Activated gamma-delta T cell treated with Interleukin-2 at 50 U/mL for 16 hours (primary cell): ENCODE data around the gene PLA2G10.
"Not testable (repeated sequence)": the region's sequence is repeated elsewhere in the genome, so short reads cannot be mapped to it uniquely, and the experiment has no call there.

Experiments used
- DNase-seq: peaks from one replicate; pipeline ENCODE4 v3.0.0-alpha.2; 2020

Gene PLA2G10, protein sequence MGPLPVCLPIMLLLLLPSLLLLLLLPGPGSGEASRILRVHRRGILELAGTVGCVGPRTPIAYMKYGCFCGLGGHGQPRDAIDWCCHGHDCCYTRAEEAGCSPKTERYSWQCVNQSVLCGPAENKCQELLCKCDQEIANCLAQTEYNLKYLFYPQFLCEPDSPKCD

DNA sequence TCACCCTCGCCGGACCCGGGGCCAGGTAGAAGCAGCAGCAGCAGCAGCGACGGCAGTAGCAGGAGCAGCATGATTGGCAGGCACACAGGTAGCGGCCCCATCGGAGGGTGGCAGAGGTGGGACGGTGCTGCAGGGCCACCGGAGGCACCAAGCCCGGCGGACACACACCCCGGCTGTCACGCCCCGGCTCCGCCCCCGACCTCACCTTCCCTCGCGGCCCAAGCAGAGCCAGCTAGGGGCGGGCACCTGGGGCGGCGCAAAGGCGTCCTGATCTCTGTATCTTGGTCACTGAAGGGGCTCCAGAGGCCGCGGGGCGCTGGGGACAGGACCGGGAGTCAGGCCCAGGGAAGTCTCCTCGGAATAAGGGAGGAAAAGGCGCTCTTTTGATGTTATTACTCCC, at the start of gene PLA2G10:
PLA2G10 (minus strand) TSS at position 180 of the 400 bp plus-strand sequence; CDS start at position 101, 79 bp downstream.
- not testable (repeated sequence) for DNase-seq

GRCh38 chr16:14742273-14743128, 48.4 kb upstream of the PLA2G10 start, which contains the start of gene NPIPA2:
Gene NPIPA2, plus strand, starts transcription at chr16:14742533. Its CDS starts 5,533 bp downstream, at chr16:14748066.
- DNase-seq, result not testable (repeated sequence)

DNA sequence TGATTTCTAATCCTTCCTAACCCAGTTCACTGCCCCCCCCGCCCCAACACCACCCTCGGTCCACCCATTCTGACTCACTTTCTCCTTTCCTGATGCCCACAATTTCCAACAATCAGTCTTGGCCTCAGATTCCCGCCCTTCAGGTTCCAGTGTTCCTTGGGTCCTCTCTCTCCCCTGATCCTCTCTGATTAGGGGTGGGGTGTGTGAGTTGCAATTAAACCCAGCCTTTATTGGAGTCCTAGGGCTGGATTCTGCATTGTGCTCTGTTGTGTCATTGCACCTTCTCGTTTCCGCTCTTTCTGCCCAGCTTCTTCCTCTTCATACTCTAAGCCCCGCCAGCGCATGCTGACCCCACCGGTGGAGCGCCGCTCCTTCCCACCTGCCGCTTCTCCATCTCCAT, 47.7 kb upstream of the PLA2G10 start:
- not testable (repeated sequence) for DNase-seq

DNA sequence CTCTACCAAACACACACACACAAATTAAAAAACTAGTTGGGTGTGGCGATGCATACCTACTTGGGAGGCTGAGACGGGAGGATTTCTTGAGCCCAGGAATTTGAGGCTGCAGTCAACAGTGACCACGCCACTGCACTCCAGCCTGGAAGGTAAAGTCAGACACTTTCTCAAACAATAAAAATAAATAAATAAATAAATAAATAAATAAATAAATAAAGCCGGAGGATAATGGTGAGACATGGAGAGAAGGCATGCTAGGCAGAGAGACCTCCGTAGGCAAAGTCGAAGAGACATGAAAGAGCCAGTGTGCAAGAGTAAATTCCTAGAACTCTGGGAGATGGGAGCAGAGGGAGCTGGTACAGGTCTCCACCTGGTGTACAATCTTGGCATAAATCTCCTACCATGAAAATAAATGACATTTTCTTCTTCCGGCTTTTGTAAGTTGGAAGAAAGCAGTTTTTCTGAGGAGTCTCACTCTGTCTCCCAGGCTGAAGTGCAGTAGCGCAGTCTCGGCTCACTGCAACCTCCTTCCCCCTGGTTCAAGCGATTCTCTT, 46.8 kb upstream of the PLA2G10 start:
- DNase-seq, result not testable (repeated sequence)

- DNase-seq, result not testable (repeated sequence)
Observed at GRCh38 chr16:14733233-14733632, 39.1 kb upstream of the PLA2G10 start.

- not testable (repeated sequence) for DNase-seq
Observed at GRCh38 chr16:14703156-14704011, 9.3 kb upstream of the PLA2G10 start, which contains the start of gene NPIPA3. Gene NPIPA3, plus strand, starts transcription at chr16:14703411. Its CDS starts 5,533 bp downstream, at chr16:14708944.

- DNase-seq, result not testable (repeated sequence)
Observed at GRCh38 chr16:14702672-14703071, 8.6 kb upstream of the PLA2G10 start.

DNA sequence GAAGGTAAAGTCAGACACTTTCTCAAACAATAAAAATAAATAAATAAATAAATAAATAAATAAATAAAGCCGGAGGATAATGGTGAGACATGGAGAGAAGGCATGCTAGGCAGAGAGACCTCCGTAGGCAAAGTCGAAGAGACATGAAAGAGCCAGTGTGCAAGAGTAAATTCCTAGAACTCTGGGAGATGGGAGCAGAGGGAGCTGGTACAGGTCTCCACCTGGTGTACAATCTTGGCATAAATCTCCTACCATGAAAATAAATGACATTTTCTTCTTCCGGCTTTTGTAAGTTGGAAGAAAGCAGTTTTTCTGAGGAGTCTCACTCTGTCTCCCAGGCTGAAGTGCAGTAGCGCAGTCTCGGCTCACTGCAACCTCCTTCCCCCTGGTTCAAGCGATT, 7.8 kb upstream of the PLA2G10 start:
- DNase-seq, result not testable (repeated sequence)

DNA sequence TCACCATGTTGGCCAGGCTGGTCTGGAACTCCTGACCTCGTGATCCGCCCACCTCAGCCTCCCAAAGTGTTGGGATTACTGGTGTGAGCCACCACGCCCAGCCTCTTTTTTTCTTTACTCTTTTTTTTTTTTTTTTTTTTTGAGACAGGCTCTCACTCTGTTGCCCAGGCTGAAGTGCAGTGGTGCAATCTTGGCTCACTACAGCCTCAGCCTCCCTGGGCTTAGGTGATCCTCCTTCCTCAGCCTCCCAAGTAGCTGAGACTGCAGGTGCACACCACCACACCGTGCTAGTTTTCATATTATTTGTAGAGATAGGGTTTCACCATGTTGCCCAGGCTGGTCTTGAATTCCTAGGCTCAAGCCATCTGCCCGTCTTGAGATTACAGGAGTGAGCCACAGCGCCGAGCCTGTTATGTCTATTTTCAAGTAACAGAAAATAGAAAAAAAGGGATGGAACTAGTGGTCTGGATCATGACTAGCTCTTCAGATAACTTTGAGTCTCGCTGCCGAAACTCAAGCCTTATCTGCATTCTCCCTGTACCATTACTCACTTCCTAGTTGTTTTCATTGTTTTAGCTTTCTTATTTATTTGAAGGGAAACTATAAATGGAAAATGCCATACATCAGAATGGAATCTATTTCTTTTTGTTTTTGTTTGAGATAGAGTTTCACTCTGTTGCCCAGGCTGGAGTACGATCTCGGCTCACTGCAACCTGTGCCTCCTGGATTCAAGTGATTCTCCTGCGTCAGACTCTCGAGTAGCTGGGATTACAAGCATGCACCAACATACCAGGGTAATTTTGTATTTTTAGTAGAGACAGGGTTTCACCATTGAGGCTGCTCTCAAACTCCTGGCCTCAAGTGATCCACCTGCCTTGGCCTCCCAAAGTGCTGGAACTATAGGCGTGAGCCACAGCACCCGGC, 8.0 kb downstream of the PLA2G10 start:
- DNase-seq, result not testable (repeated sequence)

- no peak for DNase-seq
Observed at GRCh38 chr16:14682121-14682520, 12.0 kb downstream of the PLA2G10 start.

GRCh38 chr16:14681115-14681514, 13.0 kb downstream of the PLA2G10 start:
- no peak for DNase-seq

DNA sequence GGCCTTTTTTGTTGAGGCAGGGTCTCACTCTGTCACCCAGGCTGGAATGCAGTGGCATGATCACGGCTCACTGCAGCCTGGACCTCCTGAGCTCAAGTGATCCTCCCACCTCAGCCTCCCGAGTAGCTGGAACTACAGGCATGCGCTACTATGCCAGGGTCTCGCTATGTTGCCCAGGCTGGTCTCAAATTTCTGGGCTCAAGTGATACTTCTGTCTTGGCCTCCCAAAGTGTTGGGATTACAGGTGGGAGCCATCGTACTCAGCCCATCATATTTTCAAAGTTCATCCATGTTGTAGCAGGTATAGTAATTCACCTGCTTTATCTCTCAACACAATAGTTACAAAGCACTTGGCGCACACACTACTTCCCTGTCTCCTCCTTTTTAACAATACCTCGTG, 13.7 kb downstream of the PLA2G10 start:
- not testable (repeated sequence) for DNase-seq

DNA sequence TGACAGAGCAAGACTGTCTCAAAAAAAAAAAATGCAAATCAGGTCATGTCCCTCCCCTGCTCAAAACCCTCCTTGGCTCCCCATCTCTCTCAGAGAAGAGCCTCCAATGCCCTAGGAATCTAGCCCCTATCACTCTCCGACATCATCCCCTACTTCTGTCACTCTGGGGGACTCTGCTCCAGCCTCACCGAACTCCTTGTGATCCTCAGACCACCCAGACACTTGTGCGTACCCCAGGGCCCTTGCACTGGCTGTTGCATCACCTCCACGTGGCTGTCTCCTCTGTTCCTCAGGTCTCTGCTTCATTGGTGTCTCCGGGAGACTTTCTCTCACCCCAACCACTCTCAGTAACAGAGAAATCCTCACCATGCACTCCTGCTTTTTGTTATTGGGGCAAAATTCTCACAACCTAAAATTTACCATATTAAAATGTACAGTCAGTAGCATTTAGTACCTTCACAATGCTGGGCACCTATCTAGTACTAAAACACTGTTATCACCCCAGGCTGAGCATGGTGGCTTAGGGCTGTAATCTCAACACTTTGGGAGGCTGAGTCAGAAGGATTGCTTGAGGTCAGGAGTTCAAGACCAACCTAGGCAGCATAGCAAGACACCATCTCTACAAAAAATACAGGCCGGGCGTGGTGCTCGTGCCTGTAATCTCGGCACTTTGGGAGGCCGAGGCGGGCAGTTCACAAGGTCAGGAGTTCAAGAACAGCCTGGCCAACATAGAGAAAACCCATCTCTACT, 15.2 kb downstream of the PLA2G10 start:
- DNase-seq, result no peak

DNA sequence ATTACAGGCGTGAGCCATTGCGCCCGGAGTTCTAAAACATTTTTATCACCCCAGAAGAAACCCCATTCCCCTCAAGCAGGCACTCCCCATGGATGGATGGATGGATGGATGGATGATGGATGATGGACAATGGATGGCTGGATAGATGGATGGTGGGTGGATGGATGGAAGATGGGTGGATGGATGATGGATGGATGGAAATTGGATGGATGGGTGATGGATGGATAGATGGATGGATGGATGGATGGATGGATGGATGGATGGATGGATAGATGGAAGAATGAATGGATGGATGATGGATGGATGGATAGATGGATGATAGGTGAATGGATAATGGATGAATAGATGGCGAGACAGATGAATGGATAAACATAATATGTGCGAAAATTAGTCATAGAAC, 16.5 kb downstream of the PLA2G10 start:
- no peak for DNase-seq

GRCh38 chr16:14676633-14677032, 17.5 kb downstream of the PLA2G10 start:
- no peak for DNase-seq

DNA sequence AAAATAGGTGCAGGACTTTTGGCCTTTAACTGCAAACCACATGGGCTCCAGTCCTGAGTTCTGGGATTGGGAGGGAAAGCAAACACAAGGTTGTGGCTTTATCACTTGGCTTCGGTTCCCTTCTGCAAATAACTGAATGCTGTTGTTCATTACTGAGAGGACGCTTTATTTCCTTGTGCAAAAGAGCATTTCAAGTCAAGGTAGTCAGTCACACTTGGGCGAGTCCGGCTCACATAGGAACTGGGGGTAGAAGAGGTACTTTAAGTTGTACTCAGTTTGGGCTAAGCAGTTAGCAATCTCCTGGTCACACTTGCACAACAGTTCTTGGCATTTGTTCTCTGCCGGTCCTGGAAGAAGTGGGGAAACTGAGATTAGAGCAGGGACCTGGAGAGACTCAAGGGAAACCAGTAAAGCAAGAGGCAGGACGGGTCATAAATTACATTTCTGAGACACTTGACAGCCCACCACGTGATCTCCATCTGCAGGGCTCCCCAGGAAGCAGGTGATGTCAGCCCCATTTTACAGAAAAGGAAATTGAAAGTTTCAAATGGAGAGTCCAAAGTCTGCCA, 21.6 kb downstream of the PLA2G10 start:
- no peak for DNase-seq

DNA sequence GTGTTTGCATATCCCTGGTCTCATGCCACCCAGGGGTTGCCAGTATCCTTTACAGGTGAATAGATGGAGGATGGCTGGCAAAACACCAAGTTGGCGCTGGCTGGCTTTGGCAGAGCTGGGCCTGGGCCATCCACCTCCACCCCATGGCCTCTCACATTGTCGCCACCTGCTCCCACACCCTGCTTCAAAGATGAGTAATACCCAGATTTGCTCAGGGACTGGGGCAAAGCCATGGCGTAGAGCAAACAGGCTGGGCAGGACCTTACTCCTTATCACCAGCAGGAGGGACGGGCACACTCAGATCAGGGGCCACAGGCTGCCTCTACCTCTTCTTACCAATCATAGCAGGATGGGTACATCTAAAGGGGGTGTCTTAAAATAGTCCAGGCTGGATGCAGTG, 24.3 kb downstream of the PLA2G10 start:
- DNase-seq, result no peak

DNA sequence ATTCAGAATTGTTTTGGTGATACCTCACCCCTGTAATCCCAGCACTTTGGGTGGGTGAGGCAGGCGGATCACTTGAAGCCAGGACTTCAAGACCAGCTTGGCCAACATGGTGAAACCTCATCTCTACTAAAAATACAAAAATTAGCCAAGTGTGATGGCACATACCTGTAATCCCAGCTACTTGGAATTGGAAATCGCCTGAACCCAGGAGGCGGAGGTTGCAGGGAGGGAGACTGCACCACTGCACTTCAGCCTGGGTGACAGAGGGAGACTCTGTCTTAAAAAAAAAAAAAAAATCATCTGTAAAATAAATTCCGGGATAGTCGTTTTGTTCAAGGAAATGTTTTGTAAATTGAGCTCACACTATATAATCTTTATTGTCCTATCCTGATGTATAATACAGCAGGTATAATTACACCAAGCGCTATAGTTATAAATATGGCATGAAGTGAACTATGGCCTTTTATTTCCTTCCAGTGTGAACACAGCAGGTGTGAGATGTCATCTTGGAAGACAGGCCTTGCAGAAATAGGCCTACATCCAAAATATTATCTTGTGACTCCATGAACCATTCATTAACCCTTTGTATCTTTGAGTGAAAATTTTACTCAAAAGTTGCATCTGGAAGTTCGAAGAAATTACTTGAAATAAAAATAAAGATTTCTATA, 25.4 kb downstream of the PLA2G10 start:
- no peak for DNase-seq

- no peak for DNase-seq
Observed at GRCh38 chr16:14667347-14668266, 26.5 kb downstream of the PLA2G10 start.
